Activated T-helper 1 cell treated with anti-CD3 and anti-CD28 coated beads, Interleukin-12 subunit alpha, Interleukin-12 subunit beta, Interleukin-2, Interleukin-4 antibody, amounts not matched to agents 30 ng/mL and 10 ng/mL and 1 ng/mL, durations not matched to agents 14 hours and 24 hours and 36 hours (primary cell): ENCODE results near the gene POU3F2. TPM values are rescaled to one million over a fixed set of nuclear protein-coding genes. Genes with fewer than 3 reads are reported as not detected.

ENCODE experiments used
- DNase-seq: peaks from one replicate; pipeline ENCODE4 v3.0.0; 2021; ENCODE audit warnings: low spot score
- H3K27ac Mint-ChIP-seq: one replicate; pipeline ENCODE4 v1.8.0; 2021; ENCODE audit warnings: mild to moderate bottlenecking, mixed read lengths
- H3K27me3 Mint-ChIP-seq: one replicate; pipeline ENCODE4 v1.8.0; 2022; ENCODE audit warnings: mild to moderate bottlenecking, moderate library complexity, mixed read lengths; ENCODE audit not compliant: insufficient read depth
- H3K36me3 Mint-ChIP-seq: one replicate; pipeline ENCODE4 v1.8.0; 2021; ENCODE audit warnings: low read depth, mixed read lengths
- H3K4me1 Mint-ChIP-seq: one replicate; pipeline ENCODE4 v1.8.0; 2021; ENCODE audit warnings: low read depth, mixed read lengths
- H3K4me3 Mint-ChIP-seq: one replicate; pipeline ENCODE4 v1.8.0; 2021; ENCODE audit warnings: mild to moderate bottlenecking, moderate library complexity, mixed read lengths
- H3K9me3 Mint-ChIP-seq: one replicate; pipeline ENCODE4 v1.8.0; 2021; ENCODE audit warnings: mixed read lengths
- intact Hi-C: fragments of 100-400 bp; cut with micrococcal nuclease; formaldehyde crosslinking; loops from one replicate; pipeline ENCODE4 v1.15.1; 2024
- total RNA-seq: library from RNA; stranded (reverse); gene quantifications from 2 replicates; pipeline ENCODE4 v1.2.3, GENCODE V29; 2022

The POU3F2 gene
- total RNA-seq, 1 donor from 2014 or later = not detected

GRCh38 chr6:98833057-98833306 lies 1.4 kb upstream of the POU3F2 start:
- H3K36me3 Mint-ChIP-seq = peaks cover 3% of the 10 kb centered on the region
- H3K4me1 Mint-ChIP-seq = peaks cover 17% of the 10 kb centered on the region
- peak overlapping the region; percentile 78 for H3K27ac Mint-ChIP-seq
- H3K27me3 Mint-ChIP-seq = peaks cover 82% of the 10 kb centered on the region
- H3K4me3 Mint-ChIP-seq = peak overlapping the region; percentile 84
- H3K9me3 Mint-ChIP-seq = no peaks in the 10 kb centered on the region
- intact Hi-C loops = loop anchor here (2.0 to 5.0 kb wide), 3 partner anchors 634 to 1614 kb away; no protein-coding TSS in a partner anchor
- DNase-seq = no peak

GRCh38 chr6:98833307-98834059 lies 891 bp upstream of the POU3F2 start:
- peaks cover 3% of the 10 kb centered on the region for H3K36me3 Mint-ChIP-seq
- H3K27ac Mint-ChIP-seq = peak overlapping the region; percentile 87
- peaks cover 17% of the 10 kb centered on the region for H3K4me1 Mint-ChIP-seq
- H3K27me3 Mint-ChIP-seq = peaks cover 82% of the 10 kb centered on the region
- H3K9me3 Mint-ChIP-seq = no peaks in the 10 kb centered on the region
- no peak for DNase-seq
- peak overlapping the region; percentile 84 for H3K4me3 Mint-ChIP-seq
- intact Hi-C loops = loop anchor here (1.0 to 5.0 kb wide), 5 partner anchors 8 to 1614 kb away; no protein-coding TSS in a partner anchor

GRCh38 chr6:98835149-98836024 lies 1.0 kb downstream of the POU3F2 start:
- Mint-ChIP-seq H3K27ac (peak overlapping the region; percentile 18), H3K36me3 (peaks cover 3% of the 10 kb centered on the region), H3K27me3 (peaks cover 82% of the 10 kb centered on the region), H3K4me3 (no peak overlapping the region), H3K9me3 (no peaks in the 10 kb centered on the region), H3K4me1 (peaks cover 19% of the 10 kb centered on the region)
- DNase-seq = no peak
- intact Hi-C loops = no loop called here

GRCh38 chr6:98836025-98836961 lies 1.9 kb downstream of the POU3F2 start:
- intact Hi-C loops = no loop called here
- H3K4me1 Mint-ChIP-seq = peaks cover 22% of the 10 kb centered on the region
- no peak overlapping the region for H3K4me3 Mint-ChIP-seq
- peaks cover 3% of the 10 kb centered on the region for H3K36me3 Mint-ChIP-seq
- peak overlapping the region; percentile 18 for H3K27ac Mint-ChIP-seq
- no peaks in the 10 kb centered on the region for H3K9me3 Mint-ChIP-seq
- no peak for DNase-seq
- peaks cover 78% of the 10 kb centered on the region for H3K27me3 Mint-ChIP-seq

- intact Hi-C loops = no loop called here
Observed at GRCh38 chr6:98836962-98837944, 2.9 kb downstream of the POU3F2 start.

GRCh38 chr6:98838032-98838431 lies 3.7 kb downstream of the POU3F2 start:
- H3K27me3 Mint-ChIP-seq = peaks cover 81% of the 10 kb centered on the region
- H3K36me3 Mint-ChIP-seq = peaks cover 3% of the 10 kb centered on the region
- peaks cover 16% of the 10 kb centered on the region for H3K4me1 Mint-ChIP-seq
- no peaks in the 10 kb centered on the region for H3K9me3 Mint-ChIP-seq
- intact Hi-C loops = no loop called here
- no peak overlapping the region for H3K27ac Mint-ChIP-seq
- no peak for DNase-seq
- H3K4me3 Mint-ChIP-seq = no peak overlapping the region

More at GRCh38 chr6:98836962-98837944, 2.9 kb downstream of the POU3F2 start:
- peaks cover 78% of the 10 kb centered on the region for H3K27me3 Mint-ChIP-seq
- H3K9me3 Mint-ChIP-seq = no peaks in the 10 kb centered on the region
- H3K36me3 Mint-ChIP-seq = peaks cover 3% of the 10 kb centered on the region
- H3K4me3 Mint-ChIP-seq = no peak overlapping the region
- H3K4me1 Mint-ChIP-seq = peaks cover 22% of the 10 kb centered on the region
- no peak for DNase-seq
- H3K27ac Mint-ChIP-seq = peak overlapping the region; percentile 43

GRCh38 chr6:98838975-98839374 lies 4.6 kb downstream of the POU3F2 start:
- Mint-ChIP-seq H3K4me3 (no peak overlapping the region), H3K9me3 (no peaks in the 10 kb centered on the region), H3K4me1 (peaks cover 6% of the 10 kb centered on the region), H3K27ac (no peak overlapping the region), H3K36me3 (peaks cover 3% of the 10 kb centered on the region), H3K27me3 (peaks cover 80% of the 10 kb centered on the region)
- DNase-seq = no peak
- intact Hi-C loops = no loop called here

- intact Hi-C loops = no loop called here
- peaks cover 4% of the 10 kb centered on the region for H3K4me1 Mint-ChIP-seq
- no peak overlapping the region for H3K27ac Mint-ChIP-seq
- no peak for DNase-seq
- H3K4me3 Mint-ChIP-seq = no peak overlapping the region
- peaks cover 3% of the 10 kb centered on the region for H3K36me3 Mint-ChIP-seq
- peaks cover 81% of the 10 kb centered on the region for H3K27me3 Mint-ChIP-seq
- no peaks in the 10 kb centered on the region for H3K9me3 Mint-ChIP-seq
Observed at GRCh38 chr6:98839781-98840361, 5.5 kb downstream of the POU3F2 start.

- H3K4me1 Mint-ChIP-seq = peaks cover 5% of the 10 kb centered on the region
- DNase-seq = no peak
- H3K9me3 Mint-ChIP-seq = no peaks in the 10 kb centered on the region
- peaks cover 82% of the 10 kb centered on the region for H3K27me3 Mint-ChIP-seq
- no peak overlapping the region for H3K4me3 Mint-ChIP-seq
- intact Hi-C loops = no loop called here
- peak overlapping the region; percentile 71 for H3K27ac Mint-ChIP-seq
- peaks cover 3% of the 10 kb centered on the region for H3K36me3 Mint-ChIP-seq
Observed at GRCh38 chr6:98840385-98840784, 6.0 kb downstream of the POU3F2 start.

GRCh38 chr6:98840996-98841513 lies 6.7 kb downstream of the POU3F2 start:
- no peak for DNase-seq
- Mint-ChIP-seq H3K36me3 (peaks cover 3% of the 10 kb centered on the region), H3K27me3 (peaks cover 84% of the 10 kb centered on the region)

GRCh38 chr6:98841621-98842341 lies 7.4 kb downstream of the POU3F2 start:
- Mint-ChIP-seq H3K4me1 (peaks cover 12% of the 10 kb centered on the region), H3K27ac (no peak overlapping the region), H3K4me3 (no peak overlapping the region), H3K36me3 (peaks cover 3% of the 10 kb centered on the region), H3K27me3 (peaks cover 83% of the 10 kb centered on the region), H3K9me3 (no peaks in the 10 kb centered on the region)
- DNase-seq = no peak
- intact Hi-C loops = no loop called here

More at GRCh38 chr6:98840996-98841513, 6.7 kb downstream of the POU3F2 start:
- H3K27ac Mint-ChIP-seq = no peak overlapping the region
- intact Hi-C loops = no loop called here
- peaks cover 12% of the 10 kb centered on the region for H3K4me1 Mint-ChIP-seq
- H3K4me3 Mint-ChIP-seq = no peak overlapping the region
- no peaks in the 10 kb centered on the region for H3K9me3 Mint-ChIP-seq
